Nucleus accumbens (tissue), 56 donors: ENCODE data around the gene ZNF688.
"Not testable (repeated sequence)": the region's sequence is repeated elsewhere in the genome, so short reads cannot be mapped to it uniquely, and the experiment has no call there.

Source experiments
- DNase-seq, 56 donors: peaks; one replicate each; lab custom pipeline; 2025; lab: John Stamatoyannopoulos, UW

The ZNF688 gene

GRCh38 chr16:30535106-30535776, 36.3 kb downstream of the ZNF688 start:
- DNase-seq, result peak in 1 of 56 donors; percentile 31

GRCh38 chr16:30534368-30535105, 37.0 kb downstream of the ZNF688 start, which contains the start of gene ZNF747:
TSS of gene ZNF747 (minus strand) at chr16:30534858. CDS start at chr16:30534679, 179 bp downstream.
- peak; percentile 38 to 96 (median 90) for DNase-seq

- peak in 2 of 56 donors; percentile 22 to 33 for DNase-seq
These were observed 37.7 kb downstream of the ZNF688 start for GRCh38 chr16:30533748-30534367.

- DNase-seq, result no peak
These were observed 38.4 kb downstream of the ZNF688 start for GRCh38 chr16:30533146-30533522.

GRCh38 chr16:30532285-30533145, 39.0 kb downstream of the ZNF688 start:
- DNase-seq, result no peak

GRCh38 chr16:30530163-30531037, 41.1 kb downstream of the ZNF688 start:
- DNase-seq, result no peak

- no peak for DNase-seq
These were observed 42.6 kb downstream of the ZNF688 start for GRCh38 chr16:30528799-30529457.

GRCh38 chr16:30527635-30528178, 43.8 kb downstream of the ZNF688 start:
- peak in 4 of 56 donors; percentile 19 to 53 (median 42) for DNase-seq

GRCh38 chr16:30526823-30527634, 44.5 kb downstream of the ZNF688 start:
- DNase-seq, result peak; percentile 79 to 99 (median 96)

- DNase-seq, result peak in 29 of 56 donors; percentile 6 to 87 (median 68)
These were observed 45.2 kb downstream of the ZNF688 start, which contains the start of gene ZNF768 for GRCh38 chr16:30526137-30526822. TSS of gene ZNF768 (minus strand) at chr16:30526566. CDS start at chr16:30526413, 153 bp downstream.

GRCh38 chr16:30525844-30526136, 45.7 kb downstream of the ZNF688 start:
- DNase-seq, result no peak

GRCh38 chr16:30524575-30525568, 46.6 kb downstream of the ZNF688 start:
- DNase-seq, result no peak

- peak in 1 of 56 donors; percentile 4 for DNase-seq
These were observed 47.5 kb downstream of the ZNF688 start for GRCh38 chr16:30523768-30524574.

GRCh38 chr16:30522702-30523463, 48.6 kb downstream of the ZNF688 start:
- DNase-seq, result not testable (repeated sequence)
